EL (cell line): Measurements from ENCODE around the gene MUSTN1.

ENCODE experiments used
- DNase-seq: peaks from one replicate; pipeline ENCODE4 v3.0.0-alpha.2; 2016

MUSTN1 gene

GRCh38 chr3:52783211-52783555, 51.6 kb downstream of the MUSTN1 start:
- DNase-seq = no peak
